Osteoblast (primary cell): ENCODE data around the gene AJUBA. TPM values are rescaled to one million over a fixed set of nuclear protein-coding genes. Genes with fewer than 3 reads are reported as not detected.

Experiments
- DNase-seq: peaks from one replicate; pipeline ENCODE4 v3.0.0; 2011; ENCODE audit warnings: low spot score, mixed read lengths; ENCODE audit not compliant: insufficient read length; ENCODE audit errors: missing footprints
- H2AFZ ChIP-seq: 2 replicates; pipeline ENCODE4 v1.6.0; 2011; ENCODE audit warnings: mild to moderate bottlenecking, low read length
- H3K27ac ChIP-seq: 2 replicates; pipeline ENCODE4 v1.5.1; 2011; ENCODE audit warnings: mild to moderate bottlenecking, low read depth, low read length, moderate library complexity
- H3K27me3 ChIP-seq: 2 replicates; pipeline ENCODE4 v1.6.0; 2012; ENCODE audit warnings: mild to moderate bottlenecking, control low read depth, inconsistent platforms, low read length, moderate library complexity; ENCODE audit not compliant: insufficient read depth
- H3K36me3 ChIP-seq: 2 replicates; pipeline ENCODE4 v1.5.1; 2011; ENCODE audit warnings: mild to moderate bottlenecking, low read length, control low read depth, moderate library complexity; ENCODE audit not compliant: insufficient read depth
- H3K4me1 ChIP-seq: 2 replicates; pipeline ENCODE4 v1.5.1; 2011; ENCODE audit warnings: mild to moderate bottlenecking, low read length, control low read depth, moderate library complexity; ENCODE audit not compliant: insufficient read depth
- H3K4me2 ChIP-seq: 2 replicates; pipeline ENCODE4 v1.6.0; 2011; ENCODE audit warnings: mild to moderate bottlenecking, low read length; ENCODE audit not compliant: insufficient read depth
- H3K4me3 ChIP-seq: fragments of 200-600 bp; sonication (generic); 3 replicates; pipeline ENCODE4 v1.5.1; 2012; ENCODE audit warnings: mild to moderate bottlenecking, low read length, inconsistent platforms; ENCODE audit not compliant: insufficient read depth
- H3K79me2 ChIP-seq: 2 replicates; pipeline ENCODE4 v1.6.0; 2012; ENCODE audit warnings: mild to moderate bottlenecking, low read length, control low read depth, inconsistent platforms; ENCODE audit not compliant: insufficient read depth
- H3K9me3 ChIP-seq: 2 replicates; pipeline ENCODE4 v1.5.1; 2011; ENCODE audit warnings: low read depth, low read length, control low read depth
- H4K20me1 ChIP-seq: 2 replicates; pipeline ENCODE4 v1.6.0; 2012; ENCODE audit warnings: mild to moderate bottlenecking, low read length, control low read depth; ENCODE audit not compliant: insufficient read depth
- total RNA-seq: library from RNA; depleted of rRNA; stranded (reverse); fragments of >200 nt; gene quantifications from 2 replicates; pipeline ENCODE4 v1.2.3, GENCODE V29; 2012
- TF ChIP-seq, protein P1 (sequence below): IDR thresholded peaks from 2 replicates; pipeline ENCODE4 v1.5.1; 2011; ENCODE audit warnings: mild to moderate bottlenecking, low read depth, low read length, moderate library complexity; ENCODE audit errors: extremely low read depth

The AJUBA gene
- total RNA-seq = 63.9 and 74.9 TPM in 2 replicates

DNA sequence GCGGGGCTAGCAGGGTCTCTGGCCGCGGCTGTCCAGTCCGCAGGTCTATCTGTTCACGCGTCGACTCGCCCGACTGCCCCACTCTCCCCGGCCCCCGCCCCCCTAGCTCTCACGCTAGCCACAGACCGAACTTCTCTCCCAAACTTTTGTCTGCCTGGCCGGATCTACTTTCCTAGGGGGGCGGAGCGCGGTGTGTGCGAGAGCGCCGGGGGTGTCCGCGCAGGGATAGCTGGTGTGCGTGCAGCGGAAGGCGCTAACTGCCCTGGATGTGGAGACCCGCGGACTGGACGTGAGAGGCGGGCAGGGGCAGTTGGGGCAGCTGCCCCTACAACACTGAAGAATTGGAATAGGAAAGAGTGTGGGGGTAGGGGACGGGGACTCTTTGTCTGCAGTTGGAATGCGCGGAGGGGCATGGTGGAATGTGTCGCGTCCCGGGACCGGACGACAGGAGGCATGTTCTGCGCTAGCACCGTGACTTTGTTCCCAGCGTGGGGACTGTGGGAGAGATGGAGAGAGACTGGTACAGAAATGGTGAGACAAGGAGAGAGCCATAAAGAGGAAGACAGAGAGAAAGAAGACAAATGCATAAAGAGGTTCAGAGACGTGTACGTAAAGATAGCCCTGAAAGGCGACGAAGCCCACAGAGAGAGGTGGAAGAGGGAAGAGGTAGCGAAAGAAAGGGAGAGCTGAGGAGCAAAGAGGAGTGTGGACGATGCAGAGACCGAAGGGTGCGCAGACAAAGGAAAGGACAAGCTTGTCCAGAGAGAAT is at the start of gene AJUBA:
Gene AJUBA, minus strand, starts transcription at position 75 of the 769 bp plus-strand sequence. CDS start 285 bp downstream, outside the sequence.
- Histone ChIP-seq H4K20me1 (peaks cover 3% of the 10 kb centered on the region), H3K4me2 (peak within 1 kb of the TSS; percentile 94), H3K79me2 (peaks cover 41% of the 10 kb centered on the region), H3K4me1 (peaks cover 32% of the 10 kb centered on the region), H3K36me3 (peaks cover 5% of the 10 kb centered on the region), H3K9me3 (no peaks in the 10 kb centered on the region), H3K27me3 (no peaks in the 10 kb centered on the region), H2AFZ (peak within 1 kb of the TSS; percentile 89), H3K27ac (peak within 1 kb of the TSS; percentile 74), H3K4me3 (peak within 1 kb of the TSS; percentile 87)
- DNase-seq = peak; percentile 99
- TF ChIP-seq, protein P1, sequence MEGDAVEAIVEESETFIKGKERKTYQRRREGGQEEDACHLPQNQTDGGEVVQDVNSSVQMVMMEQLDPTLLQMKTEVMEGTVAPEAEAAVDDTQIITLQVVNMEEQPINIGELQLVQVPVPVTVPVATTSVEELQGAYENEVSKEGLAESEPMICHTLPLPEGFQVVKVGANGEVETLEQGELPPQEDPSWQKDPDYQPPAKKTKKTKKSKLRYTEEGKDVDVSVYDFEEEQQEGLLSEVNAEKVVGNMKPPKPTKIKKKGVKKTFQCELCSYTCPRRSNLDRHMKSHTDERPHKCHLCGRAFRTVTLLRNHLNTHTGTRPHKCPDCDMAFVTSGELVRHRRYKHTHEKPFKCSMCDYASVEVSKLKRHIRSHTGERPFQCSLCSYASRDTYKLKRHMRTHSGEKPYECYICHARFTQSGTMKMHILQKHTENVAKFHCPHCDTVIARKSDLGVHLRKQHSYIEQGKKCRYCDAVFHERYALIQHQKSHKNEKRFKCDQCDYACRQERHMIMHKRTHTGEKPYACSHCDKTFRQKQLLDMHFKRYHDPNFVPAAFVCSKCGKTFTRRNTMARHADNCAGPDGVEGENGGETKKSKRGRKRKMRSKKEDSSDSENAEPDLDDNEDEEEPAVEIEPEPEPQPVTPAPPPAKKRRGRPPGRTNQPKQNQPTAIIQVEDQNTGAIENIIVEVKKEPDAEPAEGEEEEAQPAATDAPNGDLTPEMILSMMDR = no peak

DNA sequence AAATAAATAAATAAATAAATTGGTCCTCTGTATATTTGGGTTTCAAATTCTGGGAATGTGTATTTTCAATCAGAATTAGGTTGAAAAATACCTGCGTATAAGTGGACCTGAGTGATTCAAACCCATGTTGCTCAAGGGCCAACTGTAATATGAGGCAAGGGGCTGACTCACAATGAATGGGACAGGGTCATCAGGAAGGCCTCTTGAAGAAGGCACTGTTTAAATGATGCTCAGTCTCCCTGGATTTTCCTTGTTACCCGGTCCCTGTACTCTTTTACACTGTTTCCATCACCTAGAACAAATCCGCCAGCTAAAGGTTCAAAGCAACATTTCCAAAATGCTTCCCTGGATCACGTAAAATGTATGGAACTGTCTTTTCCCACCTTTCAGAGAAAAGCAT is 48.6 kb upstream of the AJUBA start:
- Histone ChIP-seq H3K79me2 (peaks cover 47% of the 10 kb centered on the region), H4K20me1 (peaks cover 16% of the 10 kb centered on the region), H2AFZ (no peak overlapping the region), H3K36me3 (peaks cover 41% of the 10 kb centered on the region), H3K4me1 (peaks cover 26% of the 10 kb centered on the region), H3K27ac (no peak overlapping the region), H3K27me3 (no peaks in the 10 kb centered on the region), H3K9me3 (no peaks in the 10 kb centered on the region), H3K4me3 (no peak overlapping the region), H3K4me2 (no peak overlapping the region)
- TF ChIP-seq, protein P1 = no peak
- DNase-seq = peak; percentile 52

DNA sequence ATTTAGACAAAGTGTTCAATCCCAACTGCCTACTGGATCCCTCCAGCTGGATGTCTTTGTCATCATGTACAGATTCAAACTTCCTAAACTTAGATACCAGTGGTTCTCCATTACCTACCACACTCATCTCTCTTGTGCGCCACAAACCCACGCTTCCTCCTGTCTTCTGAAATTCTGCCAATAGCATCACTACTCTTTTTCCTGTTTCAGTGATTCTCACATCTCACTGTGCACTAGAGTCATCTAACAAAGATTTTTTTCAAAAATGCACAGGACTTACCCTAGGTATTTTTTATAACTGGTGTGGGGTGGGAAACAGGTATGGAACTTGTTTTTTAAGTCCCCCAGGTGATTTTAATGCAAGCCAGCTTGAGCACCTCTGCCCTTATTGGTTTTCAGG is 46.4 kb upstream of the AJUBA start:
- Histone ChIP-seq H2AFZ (no peak overlapping the region), H3K9me3 (no peaks in the 10 kb centered on the region), H3K4me3 (no peak overlapping the region), H3K27me3 (no peaks in the 10 kb centered on the region), H3K27ac (peak overlapping the region; percentile 41), H4K20me1 (peaks cover 22% of the 10 kb centered on the region), H3K36me3 (peaks cover 52% of the 10 kb centered on the region), H3K79me2 (peaks cover 37% of the 10 kb centered on the region), H3K4me1 (peaks cover 14% of the 10 kb centered on the region), H3K4me2 (no peak overlapping the region)
- no peak for DNase-seq
- TF ChIP-seq, protein P1 = no peak

DNA sequence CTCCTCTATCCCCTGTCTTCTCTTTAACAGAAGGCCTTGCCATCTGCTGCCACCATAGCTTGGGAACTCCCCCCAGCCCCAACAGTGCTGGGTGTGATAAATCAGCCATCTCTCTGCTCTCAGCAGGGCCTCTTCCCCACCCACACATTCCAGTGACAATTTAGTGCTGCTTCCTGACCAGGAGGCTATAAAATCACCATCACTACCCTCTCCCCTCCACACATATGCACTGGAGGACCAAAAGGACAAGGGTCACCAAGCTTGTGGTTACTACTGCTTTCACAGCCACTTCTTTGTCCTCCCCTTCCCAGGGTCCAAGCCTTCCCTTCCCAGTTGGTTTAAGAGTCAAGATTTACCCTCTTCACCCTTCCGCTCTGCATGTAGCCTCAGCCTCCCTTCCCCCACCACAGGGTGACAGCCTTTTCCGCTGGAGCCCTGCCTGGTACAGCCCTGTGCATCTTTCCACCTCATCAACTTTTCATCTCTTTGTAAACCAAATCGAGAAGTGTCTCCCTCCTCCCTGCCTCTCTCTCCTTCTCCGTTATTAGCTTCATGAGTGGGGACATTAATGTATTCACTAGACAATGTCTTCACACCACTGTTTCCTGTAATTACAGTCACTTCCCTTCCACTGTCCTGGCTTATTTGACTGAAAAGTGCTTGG is 42.9 kb upstream of the AJUBA start:
- TF ChIP-seq, protein P1 = no peak
- no peak overlapping the region for H2AFZ ChIP-seq
- DNase-seq = no peak
- no peaks in the 10 kb centered on the region for H3K9me3 ChIP-seq
- no peaks in the 10 kb centered on the region for H3K27me3 ChIP-seq
- H3K79me2 ChIP-seq = peaks cover 11% of the 10 kb centered on the region
- H3K4me1 ChIP-seq = peaks cover 5% of the 10 kb centered on the region
- peaks cover 31% of the 10 kb centered on the region for H3K36me3 ChIP-seq
- H4K20me1 ChIP-seq = peaks cover 19% of the 10 kb centered on the region
- H3K4me3 ChIP-seq = no peak overlapping the region
- no peak overlapping the region for H3K4me2 ChIP-seq
- no peak overlapping the region for H3K27ac ChIP-seq
